ENCODE data around the gene SLC25A43.

GRCh38 chrX:119429471-119429870 is 30.3 kb downstream of the SLC25A43 start:
- TF ChIP-seq EP300 (IDR thresholded peaks at IDR 0.05; ENCODE audit: borderline replicate concordance) (no peak), NFIC (IDR thresholded peaks at IDR 0.05) (no peak), MAX (IDR thresholded peaks at IDR 0.05) (no peak), TAF1 (IDR thresholded peaks at IDR 0.05; ENCODE audit: low read depth) (no peak), FOXM1 (IDR thresholded peaks at IDR 0.05; ENCODE audit: borderline replicate concordance, low read depth) (no peak), ZBTB7A (IDR thresholded peaks at IDR 0.05; ENCODE audit: low read depth) (no peak), CEBPB (IDR thresholded peaks at IDR 0.05) (no peak), YY1 (IDR thresholded peaks at IDR 0.05; ENCODE audit: low read depth) (no peak), REST (IDR thresholded peaks at IDR 0.05; ENCODE audit: low read depth) (no peak), TCF12 (IDR thresholded peaks at IDR 0.05; ENCODE audit: low read depth) (no peak)

All from Ishikawa (cell line).